Endodermal cell (in vitro differentiated cells): ENCODE results near the gene SMNDC1. TPM values are rescaled to one million over a fixed set of nuclear protein-coding genes. Genes with fewer than 3 reads are reported as not detected.

ENCODE experiments used
- DNase-seq: peaks from one replicate; pipeline ENCODE4 v3.0.0-alpha.2; 2017
- H3K27ac ChIP-seq: 2 replicates; pipeline ENCODE4 v1.5.1; 2013; ENCODE audit warnings: mild to moderate bottlenecking, low read depth, low read length, moderate library complexity
- H3K27me3 ChIP-seq: 2 replicates; pipeline ENCODE4 v1.6.1; 2013; ENCODE audit warnings: mild to moderate bottlenecking, low read length, moderate library complexity; ENCODE audit not compliant: insufficient read depth, control insufficient read depth, poor library complexity, severe bottlenecking
- H3K36me3 ChIP-seq: 2 replicates; pipeline ENCODE4 v1.7.0; 2013; ENCODE audit warnings: mild to moderate bottlenecking, low read length, moderate library complexity; ENCODE audit not compliant: control insufficient read depth, insufficient read depth
- H3K4me1 ChIP-seq: one replicate; pipeline ENCODE4 v1.7.0; 2013; ENCODE audit warnings: low read length; ENCODE audit not compliant: control insufficient read depth, insufficient read depth
- H3K4me3 ChIP-seq: 2 replicates; pipeline ENCODE4 v1.5.1; 2013; ENCODE audit warnings: mild to moderate bottlenecking, low read length, moderate library complexity
- H3K9ac ChIP-seq: 2 replicates; pipeline ENCODE4 v1.6.1; 2013; ENCODE audit warnings: mild to moderate bottlenecking, low read length, moderate library complexity; ENCODE audit not compliant: poor library complexity, severe bottlenecking; ENCODE audit errors: extremely low read depth
- H3K9me3 ChIP-seq: 2 replicates; pipeline ENCODE4 v1.6.1; 2013; ENCODE audit warnings: mild to moderate bottlenecking, low read length, moderate library complexity; ENCODE audit not compliant: control insufficient read depth
- H3K27ac Mint-ChIP-seq: 2 replicates; pipeline ENCODE4 v1.8.0; 2020; ENCODE audit warnings: mixed read lengths
- H3K27me3 Mint-ChIP-seq: 2 replicates; pipeline ENCODE4 v1.8.0; 2021; ENCODE audit warnings: mild to moderate bottlenecking, mixed read lengths; ENCODE audit not compliant: insufficient read depth
- H3K36me3 Mint-ChIP-seq: 2 replicates; pipeline ENCODE4 v1.8.0; 2020; ENCODE audit warnings: low read depth, mixed read lengths
- H3K4me1 Mint-ChIP-seq: 2 replicates; pipeline ENCODE4 v1.8.0; 2020; ENCODE audit warnings: mixed read lengths
- H3K4me3 Mint-ChIP-seq: 2 replicates; pipeline ENCODE4 v1.8.0; 2020; ENCODE audit warnings: mild to moderate bottlenecking, moderate library complexity, mixed read lengths
- H3K9me3 Mint-ChIP-seq: 2 replicates; pipeline ENCODE4 v1.8.0; 2020; ENCODE audit warnings: mild to moderate bottlenecking, mixed read lengths
- WGBS, 2 experiments: methylation state at CpG; one replicate each; pipeline versions ENCODE4 v1.1.5 to v1.1.7; 2013; ENCODE audit warnings: missing lambda C conversion rate in 2 of 2, mixed read lengths in 1 of 2; ENCODE audit not compliant: insufficient coverage in 1 of 2, insufficient read length in 1 of 2; 5-methylcytosine and 5-hydroxymethylcytosine counted together
- total RNA-seq, 2 donors: library from RNA; stranded (reverse); fragmentation: NEBNext Ultra II Directional in 1 of 2; extraction: Animal tissue kit (Norgen Biotek cat#: 25700) in 1 of 2; gene quantifications; 2 replicates in 1 of 2; 3 replicates in 1 of 2; pipeline ENCODE4 v1.2.1, GENCODE V29; 2021
- TF ChIP-seq, protein P1 (sequence below): fragments of 200-600 bp; sonication (generic); conservative IDR thresholded peaks from 2 replicates; pipeline ENCODE4 v1.5.0; 2021; ENCODE audit warnings: antibody characterized with exemption, mild to moderate bottlenecking

The SMNDC1 gene
- total RNA-seq, 2 donors from 2014 or later, result 52.9 to 65.6 TPM

DNA sequence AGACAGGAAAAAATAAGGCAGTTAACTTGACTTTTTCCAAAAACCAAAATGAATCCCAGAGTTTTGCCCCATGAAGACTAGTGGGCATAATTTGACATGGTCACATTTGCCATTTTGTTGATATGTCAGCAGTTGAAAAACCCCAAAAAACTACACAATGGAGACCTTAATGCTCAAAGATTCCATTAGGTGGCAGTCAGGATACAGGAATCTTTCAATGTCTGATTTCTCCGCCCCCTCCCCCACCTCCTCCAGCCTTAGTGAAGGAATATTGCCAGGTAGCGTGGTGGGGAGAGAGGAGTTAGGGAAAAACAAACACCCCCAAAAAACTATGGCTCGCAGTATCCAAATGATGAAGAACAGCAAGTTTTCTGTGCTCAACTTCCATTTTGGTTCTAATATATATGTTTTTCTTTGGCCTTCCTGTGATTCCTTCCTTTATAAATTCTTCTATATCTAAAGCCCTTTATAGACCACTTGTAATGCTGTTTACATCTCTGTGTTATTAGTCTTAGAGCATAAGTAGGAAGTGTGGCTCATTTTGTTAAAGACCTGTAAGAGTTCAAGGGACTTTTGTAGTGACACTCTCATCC lies 6.7 kb upstream of the SMNDC1 start:
- TF ChIP-seq, protein P1, sequence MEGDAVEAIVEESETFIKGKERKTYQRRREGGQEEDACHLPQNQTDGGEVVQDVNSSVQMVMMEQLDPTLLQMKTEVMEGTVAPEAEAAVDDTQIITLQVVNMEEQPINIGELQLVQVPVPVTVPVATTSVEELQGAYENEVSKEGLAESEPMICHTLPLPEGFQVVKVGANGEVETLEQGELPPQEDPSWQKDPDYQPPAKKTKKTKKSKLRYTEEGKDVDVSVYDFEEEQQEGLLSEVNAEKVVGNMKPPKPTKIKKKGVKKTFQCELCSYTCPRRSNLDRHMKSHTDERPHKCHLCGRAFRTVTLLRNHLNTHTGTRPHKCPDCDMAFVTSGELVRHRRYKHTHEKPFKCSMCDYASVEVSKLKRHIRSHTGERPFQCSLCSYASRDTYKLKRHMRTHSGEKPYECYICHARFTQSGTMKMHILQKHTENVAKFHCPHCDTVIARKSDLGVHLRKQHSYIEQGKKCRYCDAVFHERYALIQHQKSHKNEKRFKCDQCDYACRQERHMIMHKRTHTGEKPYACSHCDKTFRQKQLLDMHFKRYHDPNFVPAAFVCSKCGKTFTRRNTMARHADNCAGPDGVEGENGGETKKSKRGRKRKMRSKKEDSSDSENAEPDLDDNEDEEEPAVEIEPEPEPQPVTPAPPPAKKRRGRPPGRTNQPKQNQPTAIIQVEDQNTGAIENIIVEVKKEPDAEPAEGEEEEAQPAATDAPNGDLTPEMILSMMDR, result peak; percentile 86
- Mint-ChIP-seq H3K27me3 (no peaks in the 10 kb centered on the region), H3K9me3 (no peaks in the 10 kb centered on the region), H3K4me1 (peaks cover 15% of the 10 kb centered on the region), H3K27ac (no peak overlapping the region), H3K4me3 (no peak overlapping the region), H3K36me3 (no peaks in the 10 kb centered on the region)
- H3K9ac ChIP-seq, result no peak overlapping the region
- no peaks in the 10 kb centered on the region for H3K9me3 ChIP-seq
- 0% methylated on average over 1 of the region's 3 CpGs; no CpG with 5 or more reads in 1 of the 2 experiments for whole genome bisulfite sequencing, 2 experiments
- H3K27me3 ChIP-seq, result no peaks in the 10 kb centered on the region
- no peak overlapping the region for H3K4me3 ChIP-seq
- DNase-seq, result peak; percentile 83
- peaks cover 7% of the 10 kb centered on the region for H3K4me1 ChIP-seq
- H3K27ac ChIP-seq, result no peak overlapping the region
- H3K36me3 ChIP-seq, result no peaks in the 10 kb centered on the region

DNA sequence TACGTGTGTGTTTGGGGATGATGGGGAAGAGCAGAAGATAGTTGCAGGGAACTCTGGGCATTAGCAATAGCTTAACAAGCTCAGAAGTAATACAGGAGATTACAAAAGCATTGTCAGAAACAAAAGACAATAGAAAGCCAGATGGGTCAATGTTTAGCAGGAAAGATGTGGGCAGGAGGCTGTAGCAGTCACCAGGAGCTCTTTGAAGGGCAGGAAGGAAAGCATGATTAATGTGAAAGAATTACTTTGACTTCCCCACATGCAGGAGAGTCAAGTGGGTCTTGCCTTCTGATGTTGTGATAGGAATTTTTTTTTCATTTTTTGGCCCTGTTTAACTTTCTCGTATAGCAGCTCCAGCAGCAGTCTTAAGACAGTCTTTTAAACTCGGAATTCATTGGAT lies 6.0 kb upstream of the SMNDC1 start:
- peaks cover 19% of the 10 kb centered on the region for H3K4me1 Mint-ChIP-seq
- no peak overlapping the region for H3K4me3 Mint-ChIP-seq
- Histone ChIP-seq H3K9me3 (no peaks in the 10 kb centered on the region), H3K27me3 (no peaks in the 10 kb centered on the region), H3K36me3 (no peaks in the 10 kb centered on the region), H3K27ac (no peak overlapping the region), H3K9ac (no peak overlapping the region), H3K4me1 (peaks cover 7% of the 10 kb centered on the region), H3K4me3 (no peak overlapping the region)
- H3K9me3 Mint-ChIP-seq, result no peaks in the 10 kb centered on the region
- no peaks in the 10 kb centered on the region for H3K27me3 Mint-ChIP-seq
- TF ChIP-seq, protein P1, result no peak
- no peak for DNase-seq
- WGBS, 2 experiments, result 61 to 71% methylated on average over 3 of the region's 3 CpGs
- no peaks in the 10 kb centered on the region for H3K36me3 Mint-ChIP-seq
- H3K27ac Mint-ChIP-seq, result no peak overlapping the region

DNA sequence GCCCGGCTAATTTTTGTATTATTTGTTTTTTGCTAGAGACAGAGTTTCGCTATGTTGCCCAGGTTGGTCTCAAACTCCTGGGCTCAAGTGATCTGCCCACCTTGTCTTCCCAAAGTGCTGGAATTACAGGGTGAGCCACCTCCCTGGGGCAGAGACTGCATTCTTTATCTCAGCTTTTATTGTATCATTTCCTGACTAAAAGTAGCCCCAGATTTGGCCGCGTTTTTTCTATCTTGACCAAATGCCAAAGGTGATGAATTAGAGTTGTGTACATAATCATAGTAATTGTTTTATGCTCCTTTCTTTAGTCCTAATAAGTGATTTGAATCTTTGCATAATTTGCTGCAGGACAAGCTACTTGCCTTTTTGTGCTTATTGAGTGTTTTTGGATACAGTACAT lies 3.1 kb upstream of the SMNDC1 start:
- Mint-ChIP-seq H3K9me3 (no peaks in the 10 kb centered on the region), H3K27ac (no peak overlapping the region), H3K4me1 (peaks cover 25% of the 10 kb centered on the region), H3K27me3 (no peaks in the 10 kb centered on the region), H3K4me3 (no peak overlapping the region), H3K36me3 (peaks cover 7% of the 10 kb centered on the region)
- Histone ChIP-seq H3K36me3 (peaks cover 8% of the 10 kb centered on the region), H3K4me1 (peaks cover 12% of the 10 kb centered on the region), H3K27ac (no peak overlapping the region), H3K27me3 (no peaks in the 10 kb centered on the region), H3K9ac (no peak overlapping the region), H3K9me3 (no peaks in the 10 kb centered on the region), H3K4me3 (no peak overlapping the region)
- DNase-seq, result no peak
- TF ChIP-seq, protein P1, result no peak
- 93 to 96% methylated on average over 3 to 4 of the region's 4 CpGs for WGBS, 2 experiments
